Measurements from ENCODE around the gene NKRF. TPM values are rescaled to one million over a fixed set of nuclear protein-coding genes. Genes with fewer than 3 reads are reported as not detected.

NKRF gene
- total RNA-seq, 2 experiments from 2014 or later = 19.5 to 20.2 TPM

DNA sequence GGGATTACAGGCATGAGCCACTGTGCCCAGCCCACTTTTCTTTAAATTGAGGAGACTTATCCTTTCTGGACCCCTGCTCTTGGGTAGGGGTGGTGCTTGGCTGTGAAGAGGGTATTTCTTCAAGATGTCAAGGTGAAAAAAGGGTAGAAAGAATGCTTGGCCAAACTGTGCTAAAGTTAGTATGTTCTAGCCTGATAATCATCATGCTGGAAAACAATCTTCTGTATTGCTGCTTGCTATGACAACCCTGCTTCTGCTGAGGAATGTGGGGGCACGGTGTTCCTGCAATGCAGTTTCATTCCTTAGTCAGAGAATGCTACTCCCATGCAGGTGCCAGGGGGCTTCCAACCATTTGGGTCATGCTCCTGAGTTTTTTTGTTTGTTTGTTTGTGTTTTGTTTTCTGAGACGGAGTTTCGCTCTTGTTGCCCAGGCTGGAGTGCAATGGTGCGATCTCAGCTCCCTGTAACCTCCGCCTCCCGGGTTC, 35.8 kb downstream of the NKRF start:
- POLR2A ChIA-PET = no interaction called here

DNA sequence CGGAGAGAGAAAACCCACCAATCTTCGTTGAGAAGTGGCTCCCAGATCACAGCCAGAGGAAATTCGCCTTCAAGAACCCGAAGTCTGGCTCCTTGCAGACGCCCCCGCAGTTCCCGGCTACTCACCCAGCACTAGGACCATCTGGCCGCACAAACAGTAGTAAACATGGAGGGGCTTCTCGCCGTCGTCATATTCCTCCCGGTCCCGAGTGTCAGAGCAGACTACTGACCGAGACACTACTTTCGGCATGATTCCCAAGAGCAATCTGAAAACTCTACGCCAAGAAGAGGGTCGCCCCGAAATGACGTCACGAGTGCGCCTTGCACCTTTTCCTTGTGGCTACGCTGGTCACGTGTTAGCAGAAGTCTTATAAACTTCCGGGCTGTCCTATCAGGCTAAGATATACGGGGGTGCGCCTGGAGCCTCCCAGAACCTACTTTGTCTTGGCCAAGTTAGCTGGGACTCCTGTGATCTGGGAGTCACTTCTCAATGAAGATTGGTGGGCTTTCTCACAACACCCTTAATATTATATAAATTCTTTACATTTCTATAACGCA, 41.0 kb downstream of the NKRF start, which contains the start of gene STEEP1:
Gene STEEP1 (minus strand): TSS at position 303 of the 557 bp plus-strand sequence. CDS start 54 bp downstream, at position 249.
- intact Hi-C loops (cut with micrococcal nuclease) = loop anchor here (1.0 kb wide), 2 partner anchors 9 to 41 kb away; partner anchors contain the start of genes NKRF and UBE2A
- peak; percentile 92 for DNase-seq
- H3K27me3 Mint-ChIP-seq = no peaks in the 10 kb centered on the region
- H3K36me3 Mint-ChIP-seq = peaks cover 1% of the 10 kb centered on the region
- H3K27ac Mint-ChIP-seq = peak within 1 kb of the TSS; percentile 84
- no peaks in the 10 kb centered on the region for H3K9me3 Mint-ChIP-seq
- ChIA-PET CTCF (interaction anchor here (0.7 kb wide), 1 partner anchor 45 kb away, joined by 3 read pairs; no protein-coding TSS in a partner anchor), POLR2A (interaction anchor here (0.9 to 2.2 kb wide), 2 partner anchors 9 to 12 kb away, joined by 4 to 12 read pairs; partner anchors contain the start of gene UBE2A)
- H3K4me1 Mint-ChIP-seq (ENCODE audit: low read depth) = peaks cover 13% of the 10 kb centered on the region
- peak within 1 kb of the TSS; percentile 94 for H3K4me3 Mint-ChIP-seq

More for the DNA sequence above, 35.8 kb downstream of the NKRF start:
- no peak overlapping the region for H3K4me3 Mint-ChIP-seq
- intact Hi-C loops (cut with micrococcal nuclease) = loop anchor here (5.0 kb wide), 1 partner anchor 122 kb away; the partner anchor contains the start of gene SEPTIN6
- H3K27me3 Mint-ChIP-seq = no peaks in the 10 kb centered on the region
- peaks cover 10% of the 10 kb centered on the region for H3K4me1 Mint-ChIP-seq (ENCODE audit: low read depth)
- H3K9me3 Mint-ChIP-seq = no peaks in the 10 kb centered on the region
- no peak for DNase-seq
- H3K27ac Mint-ChIP-seq = no peak overlapping the region
- CTCF ChIA-PET = no interaction called here
- no peaks in the 10 kb centered on the region for H3K36me3 Mint-ChIP-seq

DNA sequence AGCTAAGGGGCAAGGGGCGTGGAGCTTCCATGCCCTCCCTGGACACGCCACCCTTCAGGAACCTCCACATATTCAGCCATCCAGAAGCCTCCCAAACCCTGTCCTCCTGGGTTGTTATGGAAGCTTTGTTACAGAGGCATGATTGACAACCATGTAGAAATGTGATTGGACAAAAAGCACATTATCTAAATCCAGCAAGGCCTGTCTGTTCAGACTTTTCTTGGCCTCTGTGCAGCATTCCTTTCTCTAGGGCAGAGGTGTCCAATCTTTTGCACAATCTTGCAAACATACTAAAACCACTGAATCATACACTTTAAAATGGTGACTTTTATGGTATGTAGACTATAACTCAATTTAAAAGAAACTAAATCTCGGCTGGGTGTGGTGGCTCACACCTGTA, 53.7 kb downstream of the NKRF start:
- H3K9me3 Mint-ChIP-seq = no peaks in the 10 kb centered on the region
- no peak overlapping the region for H3K4me3 Mint-ChIP-seq
- DNase-seq = no peak
- H3K4me1 Mint-ChIP-seq (ENCODE audit: low read depth) = peaks cover 5% of the 10 kb centered on the region
- intact Hi-C loops (cut with micrococcal nuclease) = no loop called here
- POLR2A ChIA-PET = no interaction called here
- H3K27me3 Mint-ChIP-seq = no peaks in the 10 kb centered on the region
- peaks cover 6% of the 10 kb centered on the region for H3K36me3 Mint-ChIP-seq
- CTCF ChIA-PET = no interaction called here
- no peak overlapping the region for H3K27ac Mint-ChIP-seq

DNA sequence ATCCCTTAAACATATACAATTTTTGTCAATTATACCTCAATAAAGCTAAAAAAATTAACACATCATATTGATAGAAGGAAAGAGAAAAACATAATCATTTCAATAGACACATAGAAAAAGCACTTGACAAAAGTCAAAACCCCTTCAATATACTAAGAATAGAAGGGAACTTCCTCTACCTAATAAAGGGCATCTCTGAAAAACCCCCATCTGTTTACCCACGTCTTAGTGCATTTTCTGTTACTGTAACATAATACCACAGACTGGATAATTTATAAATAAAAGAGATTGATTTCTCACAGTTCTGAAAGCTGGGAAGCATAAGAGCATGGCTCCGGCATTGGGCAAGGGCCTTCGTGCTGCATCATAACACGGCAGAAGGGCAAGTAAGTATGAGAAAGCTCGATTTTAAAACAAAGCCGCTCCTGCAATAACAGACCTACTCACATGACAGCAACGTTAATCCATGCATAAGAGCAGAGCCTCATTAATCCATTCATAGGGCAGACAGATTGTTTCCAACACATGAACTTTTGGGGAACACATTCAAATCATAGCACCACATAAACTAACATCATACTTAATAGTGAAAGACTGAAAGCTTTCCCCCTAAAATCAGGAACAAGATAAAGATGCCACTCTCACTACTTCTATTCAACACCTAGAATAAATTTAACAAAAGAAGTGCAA, 56.8 kb downstream of the NKRF start:
- no peak overlapping the region for H3K4me3 Mint-ChIP-seq
- peaks cover 2% of the 10 kb centered on the region for H3K36me3 Mint-ChIP-seq
- intact Hi-C loops (cut with micrococcal nuclease) = no loop called here
- ChIA-PET POLR2A (no interaction called here), CTCF (no interaction called here)
- H3K27ac Mint-ChIP-seq = no peak overlapping the region
- no peaks in the 10 kb centered on the region for H3K9me3 Mint-ChIP-seq
- no peak for DNase-seq
- peaks cover 5% of the 10 kb centered on the region for H3K4me1 Mint-ChIP-seq (ENCODE audit: low read depth)
- H3K27me3 Mint-ChIP-seq = no peaks in the 10 kb centered on the region

DNA sequence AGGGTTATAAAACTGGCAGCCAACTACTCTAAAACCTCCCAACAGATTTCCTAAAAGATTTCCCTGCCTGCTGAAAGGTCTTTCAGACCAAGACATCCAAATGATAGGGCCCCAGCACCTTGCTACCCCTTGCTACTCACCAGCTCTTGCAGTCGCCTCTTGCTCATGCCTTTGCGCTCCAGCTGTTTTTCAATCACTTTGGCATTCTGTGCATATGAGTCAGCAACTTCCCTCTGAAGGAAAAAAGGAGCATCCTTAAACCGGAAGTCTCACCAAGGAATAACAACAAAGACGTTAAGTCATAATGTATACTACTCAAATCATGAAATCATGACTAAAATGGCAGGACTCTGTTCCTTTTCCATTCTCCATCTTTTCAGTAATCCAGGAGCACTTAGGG, 65.0 kb downstream of the NKRF start:
- CTCF ChIA-PET = no interaction called here
- Mint-ChIP-seq H3K27me3 (no peaks in the 10 kb centered on the region), H3K4me1 (ENCODE audit: low read depth) (no peaks in the 10 kb centered on the region), H3K36me3 (peaks cover 3% of the 10 kb centered on the region), H3K4me3 (no peak overlapping the region), H3K9me3 (no peaks in the 10 kb centered on the region), H3K27ac (no peak overlapping the region)
- DNase-seq = no peak
- intact Hi-C loops (cut with micrococcal nuclease) = no loop called here
- POLR2A ChIA-PET = no interaction called here

DNA sequence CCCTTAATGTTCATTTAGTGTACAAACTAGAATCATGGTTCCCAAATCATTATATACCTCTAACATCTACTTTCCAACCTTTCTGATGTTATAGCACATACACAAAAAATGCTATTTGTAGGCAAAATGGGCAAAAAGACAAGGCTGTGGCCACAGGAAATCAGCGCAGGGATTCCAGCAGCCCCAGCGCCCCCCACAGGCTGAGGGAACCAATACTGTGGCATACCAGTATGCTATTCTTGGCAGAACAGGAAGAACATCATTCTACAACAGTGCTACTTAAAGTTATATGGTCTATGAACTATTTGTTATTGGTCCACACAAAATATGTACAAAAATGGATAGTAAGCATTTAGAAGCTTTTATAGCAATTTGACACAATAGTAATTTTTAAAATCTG, 66.4 kb downstream of the NKRF start:
- no peaks in the 10 kb centered on the region for H3K9me3 Mint-ChIP-seq
- H3K27me3 Mint-ChIP-seq = no peaks in the 10 kb centered on the region
- intact Hi-C loops (cut with micrococcal nuclease) = no loop called here
- no peak overlapping the region for H3K4me3 Mint-ChIP-seq
- no peak overlapping the region for H3K27ac Mint-ChIP-seq
- CTCF ChIA-PET = no interaction called here
- DNase-seq = peak; percentile 26
- H3K36me3 Mint-ChIP-seq = peaks cover 3% of the 10 kb centered on the region
- POLR2A ChIA-PET = no interaction called here
- H3K4me1 Mint-ChIP-seq (ENCODE audit: low read depth) = no peaks in the 10 kb centered on the region

Small RNA genes within 50 kb of the gene (microRNA-seq; reads per million reads assigned to microRNA genes)
- gene MIR766 (ENCODE audit: borderline microRNAs expressed, borderline number of aligned reads, borderline replicate concordance) = 147 reads per million, percentile 70 among the genes with 10 or more reads in this experiment

Other genes with a start within 250 kb of the NKRF start
- 1 to 10 TPM; 6.0 to 6.2 TPM for gene SLC25A43, start 207.1 kb downstream of the NKRF start, total RNA-seq
- gene SLC25A5, start 138.0 kb downstream of the NKRF start, total RNA-seq = 100 to 1,000 TPM; 627 to 652 TPM
- gene STEEP1, start 41.0 kb downstream of the NKRF start, total RNA-seq = 10 to 100 TPM; 20.4 to 21.0 TPM
- 10 to 100 TPM; 53.9 to 57.4 TPM for gene UBE2A, start 31.9 kb downstream of the NKRF start, total RNA-seq
- gene SEPTIN6, start 86.7 kb upstream of the NKRF start, total RNA-seq = 100 to 1,000 TPM; 154 to 156 TPM
- under 1 TPM; 0.34 to 0.55 TPM for gene SOWAHD, start 152.2 kb upstream of the NKRF start, total RNA-seq
- 1,000 to 10,000 TPM; 2,669 to 2,681 TPM for gene RPL39, start 185.2 kb upstream of the NKRF start, total RNA-seq
- 10 to 100 TPM; 14.8 to 15.3 TPM for gene UPF3B, start 246.5 kb upstream of the NKRF start, total RNA-seq

All from activated CD4-positive, alpha-beta memory T cell treated with anti-CD3 and anti-CD28 coated beads for 36 hours (primary cell).